HTR-8/SVneo (cell line): ENCODE results near the gene CFAP119.
A peak's percentile ranks its signal among the peaks of the same experiment; 100 is the strongest.
"Not testable (repeated sequence)": the region's sequence is repeated elsewhere in the genome, so short reads cannot be mapped to it uniquely, and the experiment has no call there.

ENCODE experiments used
- DNase-seq: peaks from one replicate; pipeline ENCODE4 v3.0.0; 2011; ENCODE audit warnings: low spot score, mixed read lengths; ENCODE audit not compliant: insufficient read length
- FAIRE-seq: peaks from 2 replicates; lab custom pipeline; 2011; peaks lifted over from hg19 to GRCh38; lab: Jason Lieb, UNC

Gene CFAP119

DNA sequence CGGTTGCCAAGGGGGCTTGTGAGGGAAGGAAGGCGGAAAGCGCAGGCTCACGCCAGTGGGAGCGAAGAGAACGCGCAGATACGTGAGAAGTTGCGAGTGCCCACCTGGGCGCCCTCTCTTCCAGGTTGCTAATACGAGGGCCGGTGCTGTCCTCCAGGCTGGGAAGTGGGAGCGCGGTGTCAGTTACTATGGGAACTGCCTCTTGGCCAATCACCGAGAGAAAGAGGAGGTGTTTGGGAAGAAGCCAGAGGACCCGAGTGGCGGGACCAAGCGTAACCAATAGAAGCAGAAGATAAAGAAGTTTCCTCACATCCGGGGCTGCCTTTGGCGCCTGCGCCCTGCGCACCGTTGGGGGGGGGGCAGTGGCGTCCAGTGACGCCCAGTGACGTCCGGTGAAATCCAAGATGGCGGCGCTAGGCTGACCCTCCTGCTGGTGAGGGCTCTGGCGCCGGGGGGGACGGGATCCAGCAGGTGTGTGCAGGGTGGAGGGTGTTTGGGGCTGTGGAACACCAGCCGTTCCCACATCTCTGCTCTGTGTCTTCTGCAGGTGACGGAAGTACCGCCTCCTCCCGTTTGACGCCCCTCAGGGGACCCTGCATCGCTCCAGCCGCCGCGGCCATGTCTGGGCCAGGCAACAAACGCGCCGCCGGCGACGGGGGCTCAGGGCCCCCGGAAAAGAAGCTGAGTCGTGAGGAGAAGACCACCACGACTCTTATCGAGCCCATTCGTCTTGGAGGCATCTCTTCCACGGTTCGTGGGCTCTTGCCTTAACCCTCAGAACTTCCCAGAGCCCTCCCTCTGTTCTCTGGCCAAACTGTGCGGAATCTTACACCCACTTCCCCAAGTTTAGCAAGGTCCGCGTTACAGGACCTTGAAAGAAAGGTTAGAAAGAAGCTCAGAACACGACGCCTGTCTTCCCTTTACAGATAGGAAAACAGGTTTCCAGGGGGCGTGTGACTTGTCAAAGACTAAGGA lies at the start of gene CFAP119, which contains the start of gene RNF40:
TSS of gene CFAP119 (minus strand) at position 135 of the 975 bp plus-strand sequence. CDS start 314 bp downstream, outside the sequence.
TSS of gene RNF40 (plus strand) at position 395 of the 975 bp plus-strand sequence. CDS start at position 619, 224 bp downstream.
- DNase-seq (peak; percentile 99), FAIRE-seq (peak; percentile 88)

DNA sequence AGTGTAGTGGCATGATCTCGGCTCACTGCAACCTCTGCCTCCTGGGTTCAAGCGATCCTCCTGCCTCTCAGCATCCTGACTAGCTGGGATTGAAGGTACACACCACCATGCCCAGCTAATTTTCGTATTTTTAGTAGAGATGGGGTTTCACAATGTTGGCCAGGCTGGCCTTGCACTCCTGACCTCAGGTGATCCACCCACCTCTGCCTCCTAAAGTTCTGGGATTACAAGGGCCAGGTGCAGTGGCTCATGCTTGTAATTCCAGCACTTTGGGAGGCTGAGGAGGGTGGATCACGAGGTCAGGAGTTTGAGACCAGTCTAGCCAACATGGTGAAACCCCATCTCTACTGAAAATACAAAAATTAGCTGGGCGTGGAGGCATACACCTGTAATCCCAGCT lies 47.8 kb upstream of the CFAP119 start:
- not testable (repeated sequence) for FAIRE-seq, DNase-seq

DNA sequence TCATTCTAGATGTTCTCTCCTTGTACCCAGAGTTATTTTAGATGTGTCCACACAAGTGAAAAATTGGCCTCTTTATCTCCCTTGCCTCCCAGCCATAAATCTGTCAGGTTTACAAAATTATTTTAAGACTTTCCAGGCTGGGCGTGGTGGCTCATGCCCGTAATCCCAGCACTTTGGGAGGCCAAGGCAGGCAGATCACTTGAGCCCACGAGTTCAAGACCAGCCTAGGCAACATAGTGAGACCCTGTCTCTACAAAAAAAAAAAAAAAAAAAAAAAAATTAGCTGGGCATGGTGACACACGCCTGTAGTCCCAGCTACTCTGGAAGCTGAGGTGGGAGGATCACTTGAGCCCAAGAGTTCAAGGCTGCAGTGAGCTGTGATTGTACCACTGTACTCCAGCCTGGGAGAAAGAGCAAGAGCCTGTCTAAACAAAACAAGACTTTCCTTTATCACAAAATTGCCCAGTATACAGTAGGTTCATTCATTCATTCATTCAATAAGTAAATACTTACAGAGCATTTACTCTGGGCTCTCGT lies 47.1 kb upstream of the CFAP119 start:
- FAIRE-seq, DNase-seq: not testable (repeated sequence)

DNA sequence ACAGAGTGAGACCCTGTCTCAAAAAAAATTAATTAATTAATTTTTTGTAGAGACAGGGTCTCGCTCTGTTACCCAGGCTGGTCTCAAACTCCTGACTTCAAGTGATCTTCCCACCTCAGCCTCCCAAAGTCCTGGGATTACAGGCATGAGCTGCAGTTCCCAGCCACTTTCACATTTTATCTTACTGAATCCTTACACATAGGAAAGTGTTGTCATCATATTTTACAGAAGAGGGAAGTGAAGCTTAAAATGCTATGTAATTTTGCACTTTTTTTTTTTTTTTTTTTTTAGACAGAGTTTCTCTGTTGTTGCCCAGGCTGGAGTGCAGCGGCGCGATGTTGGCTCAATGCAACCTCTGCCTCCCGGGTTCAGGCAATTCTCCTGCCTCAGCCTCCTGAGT lies 46.3 kb upstream of the CFAP119 start:
- DNase-seq = no peak
- FAIRE-seq = no peak

GRCh38 chr16:30805370-30806169 lies 43.7 kb upstream of the CFAP119 start:
- peak; percentile 93 for DNase-seq
- FAIRE-seq = peak; percentile 60

- DNase-seq (no peak), FAIRE-seq (no peak)
Observed at GRCh38 chr16:30805056-30805369, 43.2 kb upstream of the CFAP119 start.

DNA sequence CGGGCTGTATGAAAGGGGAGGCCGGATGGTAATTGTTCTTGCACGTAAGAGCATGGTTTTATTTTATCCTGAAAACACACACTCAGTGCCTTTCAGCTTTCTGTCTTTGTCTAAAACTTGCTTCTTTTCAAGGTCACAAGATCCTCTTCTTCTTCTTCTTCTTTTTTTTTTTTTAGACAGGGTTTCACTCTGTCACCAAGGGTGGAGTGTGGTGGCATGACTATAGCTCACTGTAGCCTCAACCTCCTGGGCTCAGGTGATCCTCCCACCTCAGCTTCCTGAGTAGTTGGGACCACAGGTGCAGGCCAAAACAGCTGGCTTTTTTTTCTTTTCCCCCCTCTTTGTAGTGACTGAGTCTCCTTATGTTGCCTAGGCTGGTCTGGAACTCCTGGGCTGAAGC lies 41.1 kb upstream of the CFAP119 start:
- no peak for DNase-seq
- no peak for FAIRE-seq

GRCh38 chr16:30797670-30798309 lies 35.9 kb upstream of the CFAP119 start:
- FAIRE-seq (peak; percentile 23), DNase-seq (no peak)

- FAIRE-seq = no peak
- no peak for DNase-seq
Observed at GRCh38 chr16:30794634-30795033, 32.8 kb upstream of the CFAP119 start.

GRCh38 chr16:30793508-30794069 lies 31.7 kb upstream of the CFAP119 start:
- FAIRE-seq (no peak), DNase-seq (no peak)

- FAIRE-seq (peak; percentile 76), DNase-seq (no peak)
Observed at GRCh38 chr16:30787613-30788378, 25.9 kb upstream of the CFAP119 start.

DNA sequence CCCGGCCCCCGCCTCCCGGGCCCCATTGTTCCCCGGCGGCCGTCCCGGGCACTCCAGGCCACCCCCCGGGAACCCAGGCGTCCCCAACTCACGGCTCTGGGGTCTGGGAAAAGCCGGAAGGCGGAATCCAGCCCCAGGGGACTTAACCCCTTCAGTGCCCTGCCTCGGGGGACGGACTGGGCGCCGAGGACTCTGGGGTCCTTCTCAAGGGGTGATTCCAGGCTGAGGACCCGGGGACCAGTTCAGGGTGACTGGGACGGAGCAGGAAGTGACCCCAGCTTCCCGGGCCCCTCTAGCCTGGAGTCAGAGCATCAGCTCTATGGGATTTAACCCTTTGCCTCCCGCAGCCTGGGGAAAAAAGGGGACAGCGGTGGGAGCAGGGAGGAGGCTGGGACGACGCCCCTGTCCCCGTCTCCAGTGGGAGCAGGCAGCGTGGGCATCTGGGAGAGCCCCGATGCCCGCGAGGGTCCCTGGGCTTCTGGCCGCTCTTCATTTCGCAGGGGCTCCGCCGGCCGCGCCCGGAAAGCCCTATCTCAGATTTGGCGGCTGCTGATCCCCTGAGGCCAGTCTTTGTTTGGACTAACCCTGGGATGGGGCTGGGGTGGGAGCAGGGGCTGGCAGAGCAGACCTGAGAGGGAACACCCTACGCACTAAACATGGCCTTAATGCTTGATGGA lies 25.2 kb upstream of the CFAP119 start, which contains the start of gene ZNF629:
TSS of gene ZNF629 (minus strand) at position 270 of the 677 bp plus-strand sequence. CDS start 2,723 bp downstream, outside the sequence.
- DNase-seq (peak; percentile 91), FAIRE-seq (peak; percentile 74)

DNA sequence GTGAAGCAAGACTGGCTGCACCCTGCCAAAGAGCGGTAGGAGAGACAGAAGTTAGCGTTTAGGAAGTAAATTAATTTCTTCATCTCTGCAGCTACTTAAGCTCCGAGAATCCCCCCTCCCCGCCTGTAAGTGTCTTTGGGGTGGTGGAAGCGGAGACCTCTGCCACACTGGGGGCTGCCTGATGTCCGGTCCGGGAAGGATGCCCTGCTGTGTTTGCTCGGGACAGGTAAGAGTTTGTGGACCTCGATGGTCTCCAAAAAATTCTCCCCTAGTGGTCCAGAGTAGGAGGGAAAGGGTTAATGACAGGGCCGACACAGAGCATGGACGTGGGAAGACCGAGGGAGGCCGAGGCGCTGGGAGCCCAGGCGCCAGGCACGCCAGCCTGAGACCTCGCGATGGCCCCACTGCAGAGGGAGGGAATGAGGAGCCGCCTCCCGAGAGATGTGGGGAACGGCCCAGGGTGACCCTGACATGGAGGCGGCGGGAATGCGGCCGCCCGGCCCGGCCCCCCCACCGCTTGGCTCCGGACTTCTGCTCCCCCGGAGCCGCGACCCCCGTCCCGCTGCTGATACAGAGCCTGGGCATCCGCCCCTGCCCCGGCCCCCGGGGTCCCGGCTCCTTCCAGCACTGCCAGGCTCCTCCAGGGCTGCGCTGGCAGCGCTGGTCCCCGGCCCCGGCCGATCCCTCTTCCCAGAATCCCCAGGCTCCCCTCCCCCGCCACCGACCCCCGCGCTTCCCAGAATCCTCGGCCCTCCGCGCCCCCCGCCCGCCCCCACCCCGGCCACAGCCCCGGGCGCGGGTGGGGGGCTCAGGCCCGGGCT lies 24.5 kb upstream of the CFAP119 start:
- peak; percentile 64 for FAIRE-seq
- peak; percentile 58 for DNase-seq

DNA sequence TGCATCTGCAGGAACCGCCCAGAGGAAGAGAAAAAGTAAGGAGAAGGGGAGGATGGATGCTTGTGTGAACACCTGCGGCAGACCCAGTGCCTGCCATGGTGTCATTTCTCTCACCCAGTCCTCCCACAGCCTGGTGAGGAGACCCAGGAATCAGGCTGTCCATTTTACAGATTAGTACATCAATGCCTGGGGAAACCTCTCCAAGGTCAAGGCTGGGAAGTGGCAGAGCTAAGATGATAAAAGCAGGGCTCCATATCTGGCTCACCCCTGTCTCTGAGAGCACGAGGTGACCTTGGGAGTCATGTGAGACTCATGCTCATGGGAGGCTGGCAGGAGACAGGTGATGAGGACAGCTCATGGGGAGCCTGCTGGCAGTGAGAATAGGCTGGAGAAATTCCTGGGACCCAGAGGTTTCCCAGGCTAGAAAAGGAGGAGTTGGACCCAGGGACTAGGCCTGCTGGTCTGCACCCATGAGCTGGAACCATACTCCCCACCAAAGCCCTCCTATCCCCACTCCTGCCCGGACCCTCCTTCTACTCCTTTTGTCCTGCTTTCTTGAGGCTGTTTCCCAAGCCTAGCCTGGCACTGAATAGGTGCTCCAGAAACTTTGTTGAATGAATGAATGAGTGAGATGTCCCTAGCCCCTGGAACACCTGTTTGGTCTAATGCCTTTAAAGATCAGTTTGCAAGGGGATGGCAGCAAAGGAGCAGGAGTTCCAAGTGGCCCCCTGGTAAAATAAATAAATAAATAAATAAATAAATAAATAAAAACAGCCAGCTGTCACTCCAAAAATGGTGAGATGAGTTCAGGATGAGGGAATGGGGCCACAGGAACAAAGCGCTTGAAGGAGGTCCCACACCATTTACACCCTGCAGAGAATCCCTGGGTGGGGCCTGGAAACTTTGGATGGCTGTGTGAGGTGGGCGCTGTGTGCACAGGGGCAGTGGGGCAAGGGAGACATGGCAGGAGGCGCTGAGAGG lies 23.6 kb upstream of the CFAP119 start:
- DNase-seq = no peak
- FAIRE-seq = peak; percentile 28

DNA sequence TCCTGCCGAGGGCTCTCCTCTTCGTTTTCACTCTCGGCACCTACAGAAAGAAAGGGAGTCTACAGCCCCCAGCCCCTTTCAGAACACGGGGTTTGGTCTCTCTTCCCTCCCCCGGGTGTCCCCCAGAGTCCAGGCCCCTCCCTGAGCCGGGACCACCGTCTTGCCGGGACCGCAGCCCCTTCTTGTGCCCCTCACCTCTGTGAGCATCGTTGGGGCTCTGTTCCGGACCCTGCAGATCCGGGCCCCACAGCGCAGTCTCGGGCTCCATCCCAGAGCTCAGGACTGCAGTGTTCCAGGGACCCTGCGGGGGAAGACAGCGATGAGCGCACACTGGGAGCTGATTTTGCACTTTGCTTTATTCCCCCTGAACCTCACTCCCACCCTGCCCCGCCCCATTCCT lies 22.4 kb upstream of the CFAP119 start:
- no peak for FAIRE-seq
- no peak for DNase-seq
